HEK293 (cell line): ENCODE results near the gene COL8A1.

Experiments used
- BCL6B ChIP-seq: fragments of 450-650 bp; formaldehyde crosslinking; IDR thresholded peaks from 2 replicates; pipeline ENCODE4 v1.5.1; 2017; ENCODE audit warnings: missing biosample characterization, missing genetic modification characterization
- HOXA7 ChIP-seq: sonication (generic); formaldehyde crosslinking; IDR thresholded peaks from 2 replicates; pipeline ENCODE4 v1.8.1; 2022; ENCODE audit warnings: missing genetic modification reagents, borderline replicate concordance
- HOXC10 ChIP-seq: sonication (generic); formaldehyde crosslinking; IDR thresholded peaks from 2 replicates; pipeline ENCODE4 v1.8.1; 2023; ENCODE audit warnings: mild to moderate bottlenecking, missing genetic modification reagents
- KLF10 ChIP-seq: fragments of 450-650 bp; IDR thresholded peaks from 2 replicates; pipeline ENCODE4 v1.5.1; 2018; ENCODE audit warnings: missing biosample characterization, mild to moderate bottlenecking, missing genetic modification characterization
- KLF16 ChIP-seq: fragments of 450-650 bp; formaldehyde crosslinking; IDR thresholded peaks from 2 replicates; pipeline ENCODE4 v1.5.1; 2017; ENCODE audit warnings: missing biosample characterization, missing genetic modification characterization
- OSR2 ChIP-seq: fragments of 450-650 bp; formaldehyde crosslinking; IDR thresholded peaks from 2 replicates; pipeline ENCODE4 v1.5.1; 2016; ENCODE audit warnings: missing biosample characterization, missing genetic modification characterization
- SCRT2 ChIP-seq: fragments of 450-650 bp; formaldehyde crosslinking; IDR thresholded peaks from 2 replicates; pipeline ENCODE4 v1.5.1; 2016; ENCODE audit warnings: missing biosample characterization, missing genetic modification characterization
- TSHZ1 ChIP-seq: fragments of 450-650 bp; formaldehyde crosslinking; IDR thresholded peaks from 2 replicates; pipeline ENCODE4 v1.5.1; 2016; ENCODE audit warnings: missing biosample characterization, missing genetic modification characterization, borderline replicate concordance
- YY1 ChIP-seq: fragments of 450-650 bp; formaldehyde crosslinking; IDR thresholded peaks from 2 replicates; pipeline ENCODE4 v1.5.1; 2018; ENCODE audit warnings: missing biosample characterization, missing genetic modification characterization
- YY2 ChIP-seq: fragments of 450-650 bp; formaldehyde crosslinking; IDR thresholded peaks from 2 replicates; pipeline ENCODE4 v1.5.1; 2016; ENCODE audit warnings: missing biosample characterization, missing genetic modification characterization
- ZBTB7A ChIP-seq: fragments of 450-650 bp; formaldehyde crosslinking; IDR thresholded peaks from 2 replicates; pipeline ENCODE4 v1.5.1; 2016; ENCODE audit warnings: low read depth, missing biosample characterization, missing genetic modification characterization
- ZFP41 ChIP-seq: fragments of 450-650 bp; formaldehyde crosslinking; IDR thresholded peaks from 2 replicates; pipeline ENCODE4 v1.5.1; 2016; ENCODE audit warnings: missing biosample characterization, missing genetic modification characterization, borderline replicate concordance
- ZNF112 ChIP-seq: fragments of 450-650 bp; formaldehyde crosslinking; IDR thresholded peaks from 2 replicates; pipeline ENCODE4 v1.5.0; 2017; ENCODE audit warnings: missing biosample characterization, missing genetic modification characterization
- ZNF18 ChIP-seq: fragments of 450-650 bp; formaldehyde crosslinking; IDR thresholded peaks from 2 replicates; pipeline ENCODE4 v1.5.1; 2016; ENCODE audit warnings: missing biosample characterization, missing genetic modification characterization
- ZNF19 ChIP-seq: fragments of 450-650 bp; formaldehyde crosslinking; IDR thresholded peaks from 2 replicates; pipeline ENCODE4; 2016; ENCODE audit warnings: missing biosample characterization, missing genetic modification characterization, low read depth
- ZNF211 ChIP-seq: fragments of 450-650 bp; formaldehyde crosslinking; IDR thresholded peaks from 2 replicates; pipeline ENCODE4 v1.5.1; 2016; ENCODE audit warnings: low read depth, missing biosample characterization, missing genetic modification characterization
- ZNF239 ChIP-seq: fragments of 450-650 bp; formaldehyde crosslinking; IDR thresholded peaks from 2 replicates; pipeline ENCODE4 v1.5.1; 2016; ENCODE audit warnings: missing biosample characterization, missing genetic modification characterization
- ZNF510 ChIP-seq: fragments of 450-650 bp; formaldehyde crosslinking; IDR thresholded peaks from 2 replicates; pipeline ENCODE4 v1.5.1; 2018; ENCODE audit warnings: mild to moderate bottlenecking, missing genetic modification characterization, missing biosample characterization; ENCODE audit not compliant: insufficient replicate concordance
- ZNF530 ChIP-seq: fragments of 450-650 bp; formaldehyde crosslinking; IDR thresholded peaks from 2 replicates; pipeline ENCODE4 v1.5.1; 2016; ENCODE audit warnings: low read depth, missing biosample characterization, missing genetic modification characterization
- ZNF549 ChIP-seq: fragments of 450-650 bp; IDR thresholded peaks from 2 replicates; pipeline ENCODE4 v1.5.1; 2018; ENCODE audit warnings: missing biosample characterization, missing genetic modification characterization, mild to moderate bottlenecking, inconsistent platforms, moderate library complexity
- ZNF585B ChIP-seq: fragments of 450-650 bp; formaldehyde crosslinking; IDR thresholded peaks from 2 replicates; pipeline ENCODE4 v1.5.1; 2016; ENCODE audit warnings: missing biosample characterization, missing genetic modification characterization
- ZNF623 ChIP-seq: fragments of 450-650 bp; formaldehyde crosslinking; IDR thresholded peaks from 2 replicates; pipeline ENCODE4 v1.5.1; 2016; ENCODE audit warnings: missing biosample characterization, missing genetic modification characterization
- ZNF645 ChIP-seq: fragments of 450-650 bp; formaldehyde crosslinking; IDR thresholded peaks from 2 replicates; pipeline ENCODE4; 2016; ENCODE audit warnings: missing biosample characterization, missing genetic modification characterization
- ZNF776 ChIP-seq: fragments of 450-650 bp; formaldehyde crosslinking; IDR thresholded peaks from 2 replicates; pipeline ENCODE4 v1.5.0; 2017; ENCODE audit warnings: missing biosample characterization, missing genetic modification characterization, borderline replicate concordance
- ZSCAN23 ChIP-seq: fragments of 450-650 bp; formaldehyde crosslinking; IDR thresholded peaks from 2 replicates; pipeline ENCODE4 v1.5.1; 2016; ENCODE audit warnings: missing biosample characterization, missing genetic modification characterization
- ZSCAN4 ChIP-seq: fragments of 450-650 bp; formaldehyde crosslinking; IDR thresholded peaks from 2 replicates; pipeline ENCODE4 v1.5.1; 2017; ENCODE audit warnings: missing biosample characterization, missing genetic modification characterization
- ZSCAN5A ChIP-seq: fragments of 450-650 bp; formaldehyde crosslinking; IDR thresholded peaks from 2 replicates; pipeline ENCODE4 v1.5.1; 2016; ENCODE audit warnings: missing biosample characterization, missing genetic modification characterization
- ZXDB ChIP-seq: fragments of 450-650 bp; formaldehyde crosslinking; IDR thresholded peaks from 2 replicates; pipeline ENCODE4 v1.5.1; 2016; ENCODE audit warnings: missing biosample characterization, missing genetic modification characterization

COL8A1 gene

GRCh38 chr3:99817437-99818240, 179.2 kb downstream of the COL8A1 start, which contains the start of gene CMSS1 (continued):
- TF ChIP-seq ZSCAN4 (tag by site-specific recombination): 0 out of 2 replicates have a peak, but pooled peaks have one; percentile 37
- no peak for TF ChIP-seq ZNF211 (tag by site-specific recombination)
- no peak for TF ChIP-seq ZSCAN5A (tag by site-specific recombination)
- no peak for TF ChIP-seq ZNF585B
- TF ChIP-seq TSHZ1: no peak
- no peak for TF ChIP-seq ZNF623 (tag by site-specific recombination)
- peak; percentile 57; the same call in 1 of the 2 replicates for TF ChIP-seq YY2
- peak; percentile 30; the same call in 1 of the 2 replicates for TF ChIP-seq YY1 (tag by site-specific recombination)
- peak; percentile 59 for TF ChIP-seq SCRT2
- TF ChIP-seq ZNF645 (tag by site-specific recombination): no peak
- TF ChIP-seq ZNF530 (tag by site-specific recombination): no peak
- peak; percentile 8 for TF ChIP-seq ZNF510
- TF ChIP-seq ZNF112: no peak
- TF ChIP-seq ZNF19 (tag by site-specific recombination): no peak
- peak; percentile 56; the same call in 1 of the 2 replicates for TF ChIP-seq BCL6B (tag by site-specific recombination)
- TF ChIP-seq ZNF549: no peak
- no peak; the same call in none of the 2 replicates for TF ChIP-seq KLF10 (tag by site-specific recombination)
- no peak for TF ChIP-seq ZNF18
- peak; percentile 98 for TF ChIP-seq ZXDB
- TF ChIP-seq ZFP41 (tag by site-specific recombination): no peak
- TF ChIP-seq OSR2 (tag by site-specific recombination): 0 out of 2 replicates have a peak, but pooled peaks have one; percentile 10
- TF ChIP-seq HOXA7 (CRISPR knock-in tag): no peak
- TF ChIP-seq ZNF239 (tag by site-specific recombination): no peak
- no peak for TF ChIP-seq ZBTB7A
- no peak for TF ChIP-seq HOXC10 (CRISPR knock-in tag)
- peak; percentile 30; the same call in 1 of the 2 replicates for TF ChIP-seq ZSCAN23 (tag by site-specific recombination)
- TF ChIP-seq ZNF776: no peak
- TF ChIP-seq KLF16 (tag by site-specific recombination): peak; percentile 88
